T-helper 1 cell (primary cell): ENCODE results near the gene LINGO1.
A peak's percentile ranks its signal among the peaks of the same experiment; 100 is the strongest.

Experiments
- DNase-seq, 5 donors: peaks; one replicate each; pipeline ENCODE4 v3.0.0-alpha.2; 2012 to 2020

LINGO1 gene

GRCh38 chr15:77656294-77656693, 23.6 kb upstream of the LINGO1 start:
- DNase-seq = no peak

GRCh38 chr15:77654975-77655374, 22.3 kb upstream of the LINGO1 start:
- DNase-seq = no peak

DNA sequence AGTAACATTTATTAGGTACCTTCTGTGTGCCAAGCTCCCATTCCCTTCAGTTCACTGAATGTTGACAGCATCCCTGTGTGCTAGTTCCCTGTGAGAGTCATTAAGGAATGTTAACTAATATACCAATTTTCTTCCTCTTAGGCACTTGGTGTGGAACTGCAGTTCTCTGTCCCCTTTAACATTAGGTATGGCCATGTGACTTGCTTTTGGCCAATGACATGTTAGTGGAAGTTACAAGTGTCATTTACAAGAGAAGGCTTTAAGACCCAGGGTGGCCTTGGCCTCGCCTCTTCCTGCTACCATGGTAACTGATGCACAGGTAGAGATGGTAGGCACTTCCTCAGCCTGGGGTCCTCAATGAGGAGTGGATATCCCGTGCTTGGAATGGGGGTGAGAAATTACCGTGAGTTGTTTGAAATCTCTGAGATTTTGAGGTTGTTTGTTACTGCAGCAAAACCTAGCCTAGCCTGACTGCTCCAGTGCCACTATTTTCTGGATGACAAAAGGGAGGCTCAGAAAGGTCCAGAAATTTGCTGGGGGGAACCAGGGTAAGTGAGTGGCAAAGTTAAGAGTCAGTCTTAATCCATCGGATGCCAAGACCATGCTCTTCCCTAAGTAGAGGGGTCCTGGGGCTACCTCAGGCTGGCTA, 21.2 kb upstream of the LINGO1 start:
- DNase-seq = no peak

GRCh38 chr15:77650265-77650664, 17.6 kb upstream of the LINGO1 start:
- DNase-seq = no peak

DNA sequence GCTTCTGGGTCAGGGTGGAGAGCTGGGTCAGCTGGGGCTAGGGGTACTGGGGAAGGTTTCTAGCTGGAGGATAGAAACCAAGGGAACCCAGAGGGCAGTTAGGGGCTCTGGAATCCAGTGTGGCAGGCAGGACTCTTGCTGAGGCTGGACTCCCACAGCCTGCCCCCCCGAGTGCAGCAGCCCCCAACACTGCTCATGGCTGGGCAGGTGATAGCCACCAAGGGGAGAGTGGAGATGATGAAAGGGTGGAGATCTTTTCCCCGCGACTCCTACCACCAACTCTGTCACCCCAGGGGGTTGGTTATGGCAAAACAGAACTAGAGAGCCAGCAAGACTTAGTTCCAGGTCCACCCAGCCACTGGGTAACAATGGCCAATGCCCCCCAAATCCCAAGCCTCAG, 16.9 kb upstream of the LINGO1 start:
- no peak for DNase-seq

DNA sequence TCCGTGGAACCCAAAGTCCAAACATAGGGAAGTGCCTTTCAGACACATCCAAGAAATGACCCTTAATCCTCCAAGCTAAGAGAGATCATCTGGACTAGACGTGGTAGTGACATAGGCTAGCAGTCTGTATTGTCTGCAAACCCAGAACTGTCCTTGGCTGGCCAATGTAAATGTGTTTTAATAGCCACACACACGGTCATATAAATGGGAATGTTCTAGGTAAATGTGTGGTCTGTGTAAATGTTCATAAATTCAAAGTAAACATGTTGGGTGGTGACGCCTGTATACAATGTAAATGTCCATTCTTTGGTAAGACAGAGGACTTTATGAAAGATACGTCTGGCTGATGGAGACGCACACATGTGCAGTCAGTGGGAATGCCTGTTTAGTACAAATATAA, 16.3 kb upstream of the LINGO1 start:
- no peak for DNase-seq

DNA sequence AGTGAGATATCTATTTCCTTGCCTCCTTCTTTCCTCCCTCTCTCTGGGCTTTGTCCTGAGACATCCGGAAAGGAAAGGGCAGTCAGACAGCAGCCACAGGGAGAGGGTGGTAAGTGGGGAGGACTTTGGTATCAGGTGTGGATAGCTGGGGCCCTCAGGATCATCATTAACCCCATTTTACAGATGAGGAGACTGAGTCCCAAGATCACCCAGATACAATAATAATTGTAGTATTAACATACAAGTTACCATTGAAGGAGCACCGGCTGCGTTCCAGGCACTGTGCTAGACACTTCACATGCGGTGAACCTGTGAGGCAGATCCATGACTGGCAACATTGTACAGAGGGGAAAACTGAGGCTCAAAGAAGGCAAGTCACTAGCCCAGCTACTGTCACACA, 15.2 kb upstream of the LINGO1 start:
- DNase-seq = no peak

- DNase-seq = no peak
Observed at GRCh38 chr15:77646104-77646694, 13.5 kb upstream of the LINGO1 start.

GRCh38 chr15:77645602-77646001, 12.9 kb upstream of the LINGO1 start:
- DNase-seq = no peak

GRCh38 chr15:77644543-77645247, 12.0 kb upstream of the LINGO1 start:
- no peak for DNase-seq

DNA sequence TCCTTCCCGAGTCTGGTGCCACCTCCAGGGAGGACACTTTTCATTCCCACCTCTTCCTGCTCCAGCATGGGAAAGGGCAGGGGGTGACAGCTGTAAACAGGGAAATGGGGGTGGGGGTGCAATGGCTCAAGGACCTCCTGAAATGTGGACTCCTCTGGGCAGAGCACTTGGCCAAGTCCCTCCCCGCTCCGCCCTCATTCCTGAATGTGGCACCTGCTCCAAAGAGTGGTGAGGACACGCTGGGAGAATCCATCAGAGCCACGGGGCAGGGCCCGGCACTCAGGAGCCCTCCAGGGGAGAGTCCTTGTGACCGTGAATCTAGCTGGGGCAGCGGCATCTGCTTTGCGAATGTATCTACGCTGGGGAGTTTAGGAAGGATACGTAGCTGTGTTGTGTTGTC, 11.1 kb upstream of the LINGO1 start:
- no peak for DNase-seq

- no peak for DNase-seq
Observed at GRCh38 chr15:77642793-77643430, 10.2 kb upstream of the LINGO1 start.

DNA sequence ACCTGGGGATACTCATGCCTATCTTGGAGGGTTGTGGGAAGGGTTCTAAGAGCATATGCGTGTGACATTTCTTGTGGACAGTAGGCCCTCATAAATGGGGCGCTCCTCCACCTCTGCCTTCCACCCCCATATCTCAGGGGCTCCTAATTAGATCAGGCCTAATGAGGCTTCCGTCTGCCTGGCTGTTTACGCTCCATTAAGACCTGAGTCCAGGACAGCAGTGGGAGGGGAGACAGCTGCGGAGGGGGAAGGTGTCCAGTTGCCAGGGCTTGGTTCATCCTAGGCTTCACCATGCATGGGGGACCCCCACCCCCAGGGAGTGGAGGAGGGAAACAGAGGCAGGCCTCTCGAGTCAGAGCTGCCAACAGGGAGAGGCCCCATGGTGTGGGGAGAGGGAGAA, 9.3 kb upstream of the LINGO1 start:
- DNase-seq = no peak

GRCh38 chr15:77640615-77641014, 7.9 kb upstream of the LINGO1 start:
- DNase-seq = no peak

DNA sequence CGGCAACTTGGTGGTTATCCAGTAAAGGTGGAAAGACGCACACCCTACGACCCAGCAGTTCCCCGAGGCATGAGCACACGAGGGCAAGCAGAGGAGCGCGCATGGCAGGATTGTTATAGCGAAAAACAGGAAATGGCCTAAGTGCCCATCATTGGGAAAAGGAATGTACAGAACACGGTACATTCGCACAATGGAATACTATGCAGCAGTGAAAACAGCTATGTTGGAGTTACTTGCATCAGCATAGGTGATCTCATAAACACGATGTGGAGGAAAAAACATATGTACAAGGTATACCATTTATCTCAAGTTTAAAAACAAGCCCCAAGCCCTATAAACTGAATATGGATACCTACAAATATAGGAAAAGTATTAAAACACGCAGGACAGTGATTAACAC, 6.7 kb upstream of the LINGO1 start:
- DNase-seq = no peak

DNA sequence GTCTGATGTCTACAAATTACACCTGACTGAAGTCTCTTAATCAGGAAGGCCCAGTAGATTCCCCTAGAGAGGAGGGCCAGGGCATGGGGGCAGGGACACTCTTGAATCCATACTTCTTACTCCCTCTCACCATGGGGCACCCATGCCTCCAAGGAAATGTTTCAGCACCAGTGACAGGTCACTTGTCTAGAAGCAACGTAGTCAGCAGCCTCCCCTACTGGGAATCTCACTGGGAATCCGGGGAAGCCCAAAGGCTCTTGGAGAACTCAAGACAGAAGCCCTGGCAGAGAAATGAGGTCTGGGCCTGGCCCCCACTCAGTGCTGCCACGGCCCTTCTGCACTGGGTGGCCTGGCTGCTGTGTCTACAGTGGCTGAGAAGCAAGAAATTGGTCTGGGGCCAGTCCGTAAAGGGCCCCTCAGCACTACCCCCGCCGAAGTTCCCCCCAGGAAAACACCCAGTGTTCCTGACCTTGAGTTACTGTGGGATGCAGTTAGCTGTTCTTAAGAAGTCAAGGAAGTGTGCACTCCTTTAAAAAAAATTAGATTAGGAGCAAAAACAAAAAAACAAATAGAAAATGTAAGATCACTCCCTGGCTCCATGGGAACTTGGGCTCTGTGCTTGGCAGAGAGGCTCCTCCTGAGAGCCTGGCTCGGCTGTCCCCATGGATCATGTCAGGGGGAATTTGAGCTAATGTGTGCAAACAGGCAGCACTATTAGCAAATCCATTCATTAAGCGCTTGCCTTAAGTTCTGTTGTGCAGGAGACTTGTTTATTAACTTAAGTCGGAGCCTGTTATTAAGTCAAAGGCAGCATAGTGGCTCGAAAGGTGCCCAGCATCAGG, 5.4 kb upstream of the LINGO1 start:
- no peak for DNase-seq

- no peak for DNase-seq
Observed at GRCh38 chr15:77636209-77636608, 3.5 kb upstream of the LINGO1 start.

GRCh38 chr15:77634266-77634962, 1.7 kb upstream of the LINGO1 start:
- peak in 3 of 5 donors; percentile 14 to 54 (median 32) for DNase-seq

GRCh38 chr15:77633913-77634265, 1.2 kb upstream of the LINGO1 start:
- DNase-seq = no peak

GRCh38 chr15:77633134-77633912, 611 bp upstream of the LINGO1 start:
- peak in 3 of 5 donors; percentile 20 to 49 (median 23) for DNase-seq

- no peak for DNase-seq
Observed at GRCh38 chr15:77631745-77632533, 773 bp downstream of the LINGO1 start.
